Tibial nerve (tissue), 4 donors: Measurements from ENCODE around the gene PPM1L.

Source experiments
- CTCF ChIP-seq, 5 experiments: fragments of 200-600 bp in 3 of 5; fragments of 450-650 bp in 2 of 5; sonication (generic) in 3 of 5; IDR thresholded peaks; one replicate each; pipeline ENCODE4 v1.5.1; 2016 to 2019; ENCODE audit warnings: antibody characterized with exemption in 5 of 5, mild to moderate bottlenecking in 3 of 5, moderate library complexity in 2 of 5
- EP300 ChIP-seq, 2 donors: sonication (generic); formaldehyde crosslinking; IDR thresholded peaks; one replicate each; pipeline ENCODE4 v1.6.1; 2017; ENCODE audit warnings: antibody characterized with exemption in 2 of 2, mild to moderate bottlenecking in 1 of 2
- POLR2A ChIP-seq, 2 donors: fragments of 450-650 bp; IDR thresholded peaks; one replicate each; pipeline ENCODE4 v1.6.1; 2017; ENCODE audit warnings: antibody characterized with exemption in 2 of 2, mild to moderate bottlenecking in 2 of 2, moderate library complexity in 2 of 2

DNA sequence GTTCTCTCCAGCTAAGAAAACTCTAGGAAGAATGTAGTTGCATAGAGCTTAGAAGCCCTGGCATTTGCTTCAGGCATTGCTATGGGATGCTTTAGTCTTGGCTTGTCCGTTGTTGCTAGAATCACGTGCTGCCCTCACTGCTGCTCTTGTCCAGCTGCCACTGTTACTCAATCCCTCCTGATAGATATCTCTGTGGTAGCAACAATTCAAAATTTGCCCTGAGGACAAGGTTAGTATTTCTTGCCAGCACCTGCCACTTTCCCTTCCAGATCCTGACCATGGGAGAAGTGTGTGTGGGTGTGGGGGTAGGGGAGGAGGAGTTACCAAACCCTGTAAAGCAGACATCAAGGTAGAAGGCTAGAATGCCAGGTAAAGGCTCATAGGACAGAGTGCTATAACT is 113.8 kb downstream of the PPM1L start:
- TF ChIP-seq CTCF (IDR thresholded peaks at IDR 0.05): no peak
- TF ChIP-seq POLR2A (IDR thresholded peaks at IDR 0.05): no peak
- no peak for TF ChIP-seq EP300 (IDR thresholded peaks at IDR 0.05)
